Type B pancreatic cell (in vitro differentiated cells): ENCODE data around the gene HOXA5. TPM values are rescaled to one million over a fixed set of nuclear protein-coding genes. Genes with fewer than 3 reads are reported as not detected.
A peak's percentile ranks its signal among the peaks of the same experiment; 100 is the strongest.

ENCODE experiments used
- DNase-seq: peaks from one replicate; pipeline ENCODE4 v3.0.0; 2021; ENCODE audit warnings: mixed read lengths; ENCODE audit not compliant: unreplicated experiment; ENCODE audit errors: extremely low spot score
- H3K27ac Mint-ChIP-seq: 2 replicates; pipeline ENCODE4 v1.8.0; 2021; ENCODE audit warnings: mild to moderate bottlenecking, mixed read lengths
- H3K27me3 Mint-ChIP-seq: 2 replicates; pipeline ENCODE4 v1.8.0; 2021; ENCODE audit warnings: mixed read lengths
- H3K36me3 Mint-ChIP-seq: 2 replicates; pipeline ENCODE4 v1.8.0; 2021; ENCODE audit warnings: mixed read lengths
- H3K4me1 Mint-ChIP-seq: one replicate; pipeline ENCODE4 v1.8.0; 2021; ENCODE audit warnings: mixed read lengths; ENCODE audit not compliant: unreplicated experiment
- H3K4me3 Mint-ChIP-seq: 2 replicates; pipeline ENCODE4 v1.8.0; 2021; ENCODE audit warnings: mild to moderate bottlenecking, mixed read lengths
- H3K9me3 Mint-ChIP-seq: 2 replicates; pipeline ENCODE4 v1.8.0; 2021; ENCODE audit warnings: mixed read lengths
- CTCF ChIP-seq: fragments of 200-600 bp; sonication (generic); conservative IDR thresholded peaks from 2 replicates; pipeline ENCODE4 v1.5.0; 2021; ENCODE audit warnings: antibody characterized with exemption, mild to moderate bottlenecking
- total RNA-seq: library from RNA; stranded (reverse); gene quantifications from 2 replicates; pipeline ENCODE4 v1.2.1, GENCODE V29; 2021; ENCODE audit warnings: low replicate concordance

Gene HOXA5
- total RNA-seq, 1 donor from 2014 or later, result 77.7 TPM

- DNase-seq, result no peak
- Mint-ChIP-seq H3K27me3 (peaks cover 85% of the 10 kb centered on the region), H3K9me3 (no peaks in the 10 kb centered on the region), H3K36me3 (no peaks in the 10 kb centered on the region), H3K4me1 (peaks cover 15% of the 10 kb centered on the region), H3K4me3 (peak overlapping the region; percentile 47), H3K27ac (no peak overlapping the region)
- TF ChIP-seq CTCF, result no peak
Measured at GRCh38 chr7:27172823-27173510, 29.5 kb upstream of the HOXA5 start.

- peak; percentile 67 for DNase-seq
- Mint-ChIP-seq H3K27me3 (peaks cover 85% of the 10 kb centered on the region), H3K4me1 (peaks cover 15% of the 10 kb centered on the region), H3K9me3 (no peaks in the 10 kb centered on the region), H3K36me3 (no peaks in the 10 kb centered on the region), H3K27ac (peak overlapping the region; percentile 39), H3K4me3 (peak overlapping the region; percentile 84)
- no peak for TF ChIP-seq CTCF
Measured at GRCh38 chr7:27172315-27172774, 28.9 kb upstream of the HOXA5 start.

- Mint-ChIP-seq H3K4me3 (peak overlapping the region; percentile 84), H3K4me1 (peaks cover 15% of the 10 kb centered on the region), H3K27ac (peak overlapping the region; percentile 39)
Measured at GRCh38 chr7:27171637-27172314, 28.3 kb upstream of the HOXA5 start.

GRCh38 chr7:27171325-27171636 lies 27.8 kb upstream of the HOXA5 start:
- H3K9me3 Mint-ChIP-seq, result no peaks in the 10 kb centered on the region
- peaks cover 85% of the 10 kb centered on the region for H3K27me3 Mint-ChIP-seq
- H3K4me3 Mint-ChIP-seq, result peak overlapping the region; percentile 84
- peaks cover 15% of the 10 kb centered on the region for H3K4me1 Mint-ChIP-seq
- no peak for TF ChIP-seq CTCF
- no peak overlapping the region for H3K27ac Mint-ChIP-seq
- no peak for DNase-seq
- no peaks in the 10 kb centered on the region for H3K36me3 Mint-ChIP-seq

More at GRCh38 chr7:27171637-27172314, 28.3 kb upstream of the HOXA5 start:
- H3K9me3 Mint-ChIP-seq, result no peaks in the 10 kb centered on the region
- no peaks in the 10 kb centered on the region for H3K36me3 Mint-ChIP-seq
- no peak for TF ChIP-seq CTCF
- DNase-seq, result no peak
- peaks cover 85% of the 10 kb centered on the region for H3K27me3 Mint-ChIP-seq

GRCh38 chr7:27170426-27171324 lies 27.2 kb upstream of the HOXA5 start:
- Mint-ChIP-seq H3K27ac (no peak overlapping the region), H3K4me1 (peaks cover 17% of the 10 kb centered on the region), H3K36me3 (no peaks in the 10 kb centered on the region), H3K27me3 (peaks cover 84% of the 10 kb centered on the region), H3K4me3 (peak overlapping the region; percentile 38), H3K9me3 (no peaks in the 10 kb centered on the region)
- TF ChIP-seq CTCF, result no peak
- no peak for DNase-seq
